ENCODE results near the gene ZNF831. TPM values are rescaled to one million over a fixed set of nuclear protein-coding genes. Genes with fewer than 3 reads are reported as not detected.

ZNF831 gene
- total and polyA plus RNA-seq, 10 of the 15 experiments (the other 5 are each of a cell fraction or from before 2014, with no cell fraction given) = 0.01 to 0.97 (median 0.23) TPM

- no peak for DNase-seq (ENCODE audit: low read depth, low spot score)
- ChIA-PET CTCF (no interaction called here), SMC1A (ENCODE audit: uncharacterized antibody, unreplicated experiment) (no interaction called here), RAD21 (ENCODE audit: unreplicated experiment) (no interaction called here), POLR2A (no interaction called here)
- Histone ChIP-seq H3K4me1 (ENCODE audit: control insufficient read depth, insufficient read depth, low read length) (no peaks in the 10 kb centered on the region; the same call in 1 of the 2 replicates), H3K9ac (ENCODE audit: control insufficient read depth, insufficient read depth, low read length) (no peak overlapping the region), H2AFZ (ENCODE audit: control insufficient read depth, low read depth, low read length) (no peak overlapping the region), H3K79me2 (ENCODE audit: control insufficient read depth, insufficient read depth, low read length) (no peaks in the 10 kb centered on the region), H4K20me1 (ENCODE audit: control insufficient read depth, insufficient read depth) (no peaks in the 10 kb centered on the region), H3K27me3 (replicated peaks in 1 of 2; ENCODE audit: control insufficient read depth in 2 of 2, insufficient read depth in 2 of 2, low read length in 1 of 2) (no peaks in the 10 kb centered on the region; a peak in 1 of 4 replicates), H3K4me3 (no peak overlapping the region), H3K36me3 (ENCODE audit: control insufficient read depth in 2 of 2, insufficient read depth in 2 of 2, low read length in 1 of 2) (no peaks in the 10 kb centered on the region), H3K27ac (ENCODE audit: control insufficient read depth, insufficient read depth) (no peak overlapping the region), H3K9me3 (replicated peaks; ENCODE audit: control insufficient read depth, insufficient read depth, low read length) (no peaks in the 10 kb centered on the region), H3K4me2 (ENCODE audit: control insufficient read depth, insufficient read depth) (no peak overlapping the region)
- BruUV-seq (replicated peaks) = no TSS peak
- TF ChIP-seq BCLAF1 (IDR thresholded peaks at IDR 0.05) (no peak), SMAD1 (IDR thresholded peaks at IDR 0.05; ENCODE audit: low read depth, partially characterized antibody) (no peak), IKZF2 (IDR thresholded peaks at IDR 0.05) (no peak), PML (IDR thresholded peaks at IDR 0.05; ENCODE audit: low read length) (no peak), KDM1A (IDR thresholded peaks at IDR 0.05; ENCODE audit: borderline replicate concordance) (no peak), SMARCA5 (IDR thresholded peaks at IDR 0.05) (no peak), ZBED1 (IDR thresholded peaks at IDR 0.05; ENCODE audit: borderline replicate concordance) (no peak), KAT2A (conservative IDR thresholded peaks at IDR 0.05; ENCODE audit: control insufficient read depth, low read depth, low read length) (no peak), SREBF1 (IDR thresholded peaks at IDR 0.05; ENCODE audit: low read length) (no peak), JUND (IDR thresholded peaks at IDR 0.05; ENCODE audit: low read depth, low read length) (no peak), NBN (IDR thresholded peaks at IDR 0.05) (no peak), ZNF207 (IDR thresholded peaks at IDR 0.05; ENCODE audit: borderline replicate concordance) (no peak), PKNOX1 (IDR thresholded peaks at IDR 0.05) (no peak), BACH1 (IDR thresholded peaks at IDR 0.05; ENCODE audit: borderline replicate concordance) (no peak), ZNF217 (IDR thresholded peaks at IDR 0.05) (no peak), HDAC6 (IDR thresholded peaks at IDR 0.05; ENCODE audit: unreplicated experiment) (no peak)
- ATAC-seq = no peak
- WGBS (ENCODE audit: insufficient coverage, insufficient replicate concordance, low lambda C conversion rate, missing lambda C conversion rate) = 23% methylated on average over 13 of the region's 13 CpGs
- no peak for FAIRE-seq
- intact Hi-C loops (cut with micrococcal nuclease; ENCODE audit: unreplicated experiment) (no loop called here), in situ Hi-C loops (cut with MboI) (no loop called here)
These were observed 13.9 kb downstream of the ZNF831 start for GRCh38 chr20:59177266-59178250.

Measured in GM12878 (cell line).